Brain microvascular endothelial cell (primary cell): ENCODE results near the gene DESI1.

Experiments
- DNase-seq: peaks from one replicate; pipeline ENCODE4 v3.0.0-alpha.2; 2020
- H3K27ac ChIP-seq: fragments of 250-450 bp; sonication (Bioruptor Pico); 2 replicates; pipeline ENCODE4 v1.5.1; 2020; ENCODE audit warnings: mild to moderate bottlenecking, moderate library complexity
- H3K27me3 ChIP-seq: fragments of 250-450 bp; sonication (Bioruptor Pico); replicated peaks from 2 replicates; pipeline ENCODE4 v1.5.1; 2020; ENCODE audit warnings: mild to moderate bottlenecking
- H3K36me3 ChIP-seq: fragments of 250-450 bp; sonication (Bioruptor Pico); replicated peaks from 2 replicates; pipeline ENCODE4 v1.5.1; 2020; ENCODE audit warnings: mild to moderate bottlenecking
- H3K4me3 ChIP-seq: 2 replicates; pipeline ENCODE4 v1.5.1; 2011; ENCODE audit warnings: low read depth, mild to moderate bottlenecking, control low read depth, low read length, moderate library complexity
- in situ Hi-C: cut with HindIII; loops from 2 replicates; pipeline ENCODE4 v1.10.0; 2017; ENCODE audit warnings: low sequenced_read_pairs, low pct_ligation_motif_present
- TF ChIP-seq, protein P1 (sequence below): IDR thresholded peaks from 2 replicates; pipeline ENCODE4 v1.5.1; 2011; ENCODE audit warnings: low read depth, mild to moderate bottlenecking, moderate library complexity, low read length, control low read depth, inconsistent platforms; ENCODE audit errors: missing control alignments

DESI1 gene

DNA sequence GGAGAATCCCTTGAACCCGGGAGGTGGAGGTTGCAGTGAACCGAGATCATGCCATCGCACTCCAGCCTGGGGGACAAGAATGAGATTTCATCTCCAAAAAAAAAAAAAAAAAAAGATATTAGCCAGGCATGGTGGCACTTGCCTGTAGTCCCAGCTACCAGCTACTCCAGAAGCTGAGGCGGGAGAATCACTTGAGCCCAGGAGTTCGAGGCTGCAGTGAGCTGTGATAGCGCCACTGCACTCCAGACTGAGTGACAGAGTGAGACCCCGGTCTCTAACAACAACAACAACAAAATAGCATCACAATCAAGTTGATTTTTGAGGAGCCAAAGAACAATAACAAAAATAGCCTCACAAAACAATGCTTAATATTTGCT lies 33.5 kb downstream of the DESI1 start:
- in situ Hi-C loops = no loop called here

GRCh38 chr22:41585898-41586297 lies 34.9 kb downstream of the DESI1 start:
- no peak for DNase-seq
- Histone ChIP-seq H3K27me3 (no peaks in the 10 kb centered on the region), H3K4me3 (no peak overlapping the region), H3K36me3 (peaks cover 21% of the 10 kb centered on the region), H3K27ac (no peak overlapping the region)
- TF ChIP-seq, protein P1, sequence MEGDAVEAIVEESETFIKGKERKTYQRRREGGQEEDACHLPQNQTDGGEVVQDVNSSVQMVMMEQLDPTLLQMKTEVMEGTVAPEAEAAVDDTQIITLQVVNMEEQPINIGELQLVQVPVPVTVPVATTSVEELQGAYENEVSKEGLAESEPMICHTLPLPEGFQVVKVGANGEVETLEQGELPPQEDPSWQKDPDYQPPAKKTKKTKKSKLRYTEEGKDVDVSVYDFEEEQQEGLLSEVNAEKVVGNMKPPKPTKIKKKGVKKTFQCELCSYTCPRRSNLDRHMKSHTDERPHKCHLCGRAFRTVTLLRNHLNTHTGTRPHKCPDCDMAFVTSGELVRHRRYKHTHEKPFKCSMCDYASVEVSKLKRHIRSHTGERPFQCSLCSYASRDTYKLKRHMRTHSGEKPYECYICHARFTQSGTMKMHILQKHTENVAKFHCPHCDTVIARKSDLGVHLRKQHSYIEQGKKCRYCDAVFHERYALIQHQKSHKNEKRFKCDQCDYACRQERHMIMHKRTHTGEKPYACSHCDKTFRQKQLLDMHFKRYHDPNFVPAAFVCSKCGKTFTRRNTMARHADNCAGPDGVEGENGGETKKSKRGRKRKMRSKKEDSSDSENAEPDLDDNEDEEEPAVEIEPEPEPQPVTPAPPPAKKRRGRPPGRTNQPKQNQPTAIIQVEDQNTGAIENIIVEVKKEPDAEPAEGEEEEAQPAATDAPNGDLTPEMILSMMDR = no peak
- in situ Hi-C loops = no loop called here

More for the DNA sequence above, 33.5 kb downstream of the DESI1 start:
- no peak for DNase-seq
- Histone ChIP-seq H3K4me3 (no peak overlapping the region), H3K27me3 (no peaks in the 10 kb centered on the region), H3K36me3 (peaks cover 16% of the 10 kb centered on the region), H3K27ac (no peak overlapping the region)
- TF ChIP-seq, protein P1 = no peak

DNA sequence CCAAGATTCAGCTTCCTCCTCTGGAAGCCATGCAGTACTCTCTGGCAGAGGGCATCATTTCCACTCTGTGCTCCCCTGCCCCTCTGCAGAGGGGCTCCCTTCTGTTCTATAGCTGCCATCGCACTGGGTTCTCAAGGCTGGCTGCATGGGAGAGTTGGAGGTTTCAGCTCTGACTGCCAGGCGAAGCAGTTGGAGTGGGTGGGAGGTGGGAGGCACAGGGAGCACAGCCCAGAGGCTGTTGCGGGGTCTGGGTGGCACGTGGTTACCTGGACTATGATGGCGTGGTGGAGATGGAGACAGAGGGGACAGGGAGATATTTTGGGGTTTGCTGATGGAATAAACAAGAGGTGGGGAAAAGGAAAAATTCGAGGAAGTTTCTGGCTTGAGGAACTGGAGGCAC lies 36.0 kb downstream of the DESI1 start:
- no peaks in the 10 kb centered on the region for H3K27me3 ChIP-seq
- in situ Hi-C loops = no loop called here
- no peak for DNase-seq
- no peak overlapping the region for H3K27ac ChIP-seq
- H3K4me3 ChIP-seq = no peak overlapping the region
- TF ChIP-seq, protein P1 = no peak
- H3K36me3 ChIP-seq = peaks cover 26% of the 10 kb centered on the region

DNA sequence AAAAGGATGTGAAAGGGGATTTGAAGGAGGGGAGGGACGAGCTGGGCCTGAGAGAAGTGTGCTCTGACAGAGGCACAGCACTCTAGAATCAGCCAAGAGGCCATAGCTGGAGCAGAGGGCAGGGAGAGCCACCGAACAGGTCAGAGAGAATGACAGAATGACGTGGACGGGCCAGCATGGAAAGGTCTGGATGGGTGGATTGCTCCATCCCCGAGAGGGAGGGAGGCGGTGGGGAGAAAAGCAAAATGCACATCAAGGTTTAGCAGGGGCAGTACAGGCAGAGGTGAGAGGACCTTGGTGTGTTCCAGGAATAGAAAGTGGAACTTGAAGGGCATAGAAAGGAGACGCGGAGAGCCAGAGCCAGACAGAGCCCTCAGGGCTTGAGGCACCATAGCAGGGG lies 38.1 kb downstream of the DESI1 start:
- Histone ChIP-seq H3K27ac (no peak overlapping the region), H3K36me3 (peaks cover 39% of the 10 kb centered on the region), H3K4me3 (no peak overlapping the region), H3K27me3 (no peaks in the 10 kb centered on the region)
- no peak for DNase-seq
- TF ChIP-seq, protein P1 = no peak
- in situ Hi-C loops = no loop called here

DNA sequence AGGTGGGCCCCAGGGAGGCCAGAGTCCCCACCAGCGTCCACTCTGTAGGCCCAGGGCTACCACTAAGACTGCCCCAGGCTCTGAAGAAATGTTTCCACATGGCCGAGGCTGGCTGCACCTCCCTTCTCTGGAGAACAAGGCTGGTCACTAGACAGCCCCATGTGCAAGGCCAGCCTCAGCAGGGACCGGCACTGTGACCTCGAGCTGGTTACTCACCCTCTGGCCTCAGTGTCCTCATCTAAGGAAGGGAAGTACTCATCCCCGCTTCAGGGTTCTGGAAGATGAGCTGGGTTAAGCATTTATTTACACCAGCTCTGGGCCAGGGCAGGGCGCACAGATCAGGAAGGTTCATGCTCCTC lies 40.9 kb downstream of the DESI1 start:
- H3K27ac ChIP-seq = no peak overlapping the region
- in situ Hi-C loops = no loop called here

More for the DNA sequence above, 40.9 kb downstream of the DESI1 start:
- no peak for DNase-seq
- Histone ChIP-seq H3K36me3 (peaks cover 46% of the 10 kb centered on the region), H3K27me3 (no peaks in the 10 kb centered on the region), H3K4me3 (no peak overlapping the region)
- TF ChIP-seq, protein P1 = no peak
